Panc1 (cell line): Measurements from ENCODE around the gene PSMB1. TPM values are rescaled to one million over a fixed set of nuclear protein-coding genes. Genes with fewer than 3 reads are reported as not detected.
"Not testable (repeated sequence)": the region's sequence is repeated elsewhere in the genome, so short reads cannot be mapped to it uniquely, and the experiment has no call there.

Experiments used
- ATAC-seq: fragments of 200-7000 bp; cut with Tn5 transposase; 2 replicates; pipeline ENCODE4 v1.9.1; 2020; ENCODE audit warnings: mild to moderate bottlenecking, moderate library complexity
- BruUV-seq: library from RNA; stranded (reverse); fragments of 400-500 nt; replicated peaks from 2 replicates; lab custom pipeline; 2021; lab: Mats Ljungman, UMichigan
- CTCF ChIA-PET: fragments of 300-600 bp; sonication (Branson Sonifier 250); formaldehyde crosslinking; loops from one replicate; lab custom pipeline; 2022; ENCODE audit warnings: antibody characterized with exemption; lab: Charles Lee
- POLR2A ChIA-PET: fragments of 300-600 bp; sonication (Branson Sonifier 250); formaldehyde crosslinking; loops from one replicate; lab custom pipeline; 2022; ENCODE audit warnings: antibody characterized with exemption; lab: Charles Lee
- DNase-seq: peaks from one replicate; pipeline ENCODE4 v3.0.0-alpha.2; 2010; ENCODE audit warnings: low read depth, low spot score
- H3K27ac ChIP-seq: 2 replicates; pipeline ENCODE4 v1.5.1; 2011; ENCODE audit warnings: mild to moderate bottlenecking, low read length, inconsistent platforms
- H3K27me3 ChIP-seq: fragments of 200-500 bp; sonication (Bioruptor generic); 2 replicates; pipeline ENCODE4 v1.6.0; 2014; ENCODE audit warnings: low read length, inconsistent platforms; ENCODE audit not compliant: control insufficient read depth, insufficient read depth
- H3K36me3 ChIP-seq: fragments of 200-500 bp; sonication (Bioruptor generic); 2 replicates; pipeline ENCODE4 v1.5.1; 2014; ENCODE audit warnings: inconsistent platforms, mild to moderate bottlenecking, low read length, moderate library complexity; ENCODE audit not compliant: control insufficient read depth, insufficient read depth
- H3K4me1 ChIP-seq: 2 replicates; pipeline ENCODE4 v1.5.1; 2011; ENCODE audit warnings: inconsistent platforms, mild to moderate bottlenecking, low read length, moderate library complexity; ENCODE audit not compliant: control insufficient read depth, insufficient read depth
- H3K4me3 ChIP-seq, 2 experiments: 2 replicates each; pipeline ENCODE4 v1.5.1; 2011 to 2012; ENCODE audit warnings: low read depth in 2 of 2, low read length in 2 of 2, mild to moderate bottlenecking in 2 of 2, inconsistent platforms in 1 of 2, moderate library complexity in 1 of 2
- H3K9me3 ChIP-seq: fragments of 200-500 bp; sonication (Bioruptor generic); 2 replicates; pipeline ENCODE4 v1.5.1; 2014; ENCODE audit warnings: low read depth, mild to moderate bottlenecking, inconsistent platforms, low read length, moderate library complexity; ENCODE audit not compliant: control insufficient read depth, insufficient read depth
- POLR2AphosphoS5 ChIP-seq: IDR thresholded peaks from 2 replicates; pipeline ENCODE4 v1.6.1; 2012; ENCODE audit warnings: mild to moderate bottlenecking, low read depth, low read length, moderate library complexity
- SIN3A ChIP-seq: IDR thresholded peaks from 2 replicates; pipeline ENCODE4 v1.6.1; 2012; ENCODE audit warnings: low read depth, mild to moderate bottlenecking, low read length, moderate library complexity, borderline replicate concordance; ENCODE audit not compliant: insufficient read depth
- TCF7L2 ChIP-seq: IDR thresholded peaks from 2 replicates; pipeline ENCODE4 v1.6.1; 2011; ENCODE audit warnings: mild to moderate bottlenecking, low read depth, low read length, inconsistent platforms
- in situ Hi-C: cut with HindIII; loops from 2 replicates; pipeline ENCODE4 v1.10.0; 2016; ENCODE audit warnings: low sequenced_read_pairs, low pct_unique_long_range_greater_than_20kb
- intact Hi-C: fragments of 100-400 bp; cut with micrococcal nuclease; formaldehyde crosslinking; loops from one replicate; pipeline ENCODE4 v1.10.0; 2022; ENCODE audit not compliant: unreplicated experiment
- total RNA-seq: library from RNA; stranded (reverse); gene quantifications from one replicate; pipeline ENCODE4 v1.2.1, GENCODE V29; 2021; ENCODE audit not compliant: unreplicated experiment
- TF ChIP-seq, protein P1 (sequence below): fragments of 450-650 bp; IDR thresholded peaks from 2 replicates; pipeline ENCODE4 v1.5.1; 2017; ENCODE audit warnings: mild to moderate bottlenecking
- TF ChIP-seq, protein P2 (sequence below), 2 experiments: IDR thresholded peaks; 2 replicates each; pipeline ENCODE4 v1.6.1; 2011 to 2012; ENCODE audit warnings: low read depth in 2 of 2, control low read depth in 1 of 2, low read length in 1 of 2, mild to moderate bottlenecking in 1 of 2, moderate library complexity in 1 of 2; ENCODE audit not compliant: insufficient read depth in 1 of 2

The PSMB1 gene
- total RNA-seq, 1 experiment from 2014 or later, result 305 TPM

DNA sequence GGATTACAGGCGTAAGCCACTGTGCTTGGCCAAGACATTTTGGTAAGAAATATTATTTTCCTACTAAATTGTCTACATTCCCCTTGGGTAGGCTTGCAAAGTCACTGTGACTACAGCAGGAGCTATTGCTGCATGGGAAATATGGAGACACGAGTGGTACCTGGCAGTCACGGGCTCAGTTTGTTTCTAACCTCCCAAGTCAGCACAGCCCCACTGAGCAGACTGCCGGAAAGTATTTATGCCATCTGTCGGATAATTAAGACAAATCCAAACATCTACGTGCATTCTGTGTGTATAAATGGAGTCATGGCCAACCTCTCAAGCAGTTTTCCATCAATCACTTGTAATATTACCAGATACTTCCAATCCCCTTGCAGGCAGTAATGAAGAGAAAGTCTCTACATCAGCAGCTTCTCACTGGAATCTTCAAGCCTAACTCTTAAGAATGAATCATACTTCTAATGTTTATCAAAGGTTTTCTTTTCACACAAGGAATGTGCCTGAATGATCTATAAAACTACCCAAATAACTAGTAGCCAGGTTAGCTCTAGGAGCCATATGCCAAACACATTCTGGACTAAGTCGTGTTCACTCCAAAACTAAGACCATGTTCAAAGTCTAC, 20.1 kb downstream of the PSMB1 start:
- no peaks in the 10 kb centered on the region for H3K4me1 ChIP-seq
- no TSS peak for BruUV-seq
- ChIA-PET CTCF (no interaction called here), POLR2A (interaction anchor here (0.6 kb wide), 1 partner anchor 9 kb away, joined by 4 read pairs; no protein-coding TSS in a partner anchor)
- TF ChIP-seq SIN3A, result no peak
- TF ChIP-seq TCF7L2, result no peak
- TF ChIP-seq POLR2AphosphoS5, result no peak; the same call in 1 of the 2 replicates
- no peak overlapping the region for H3K4me3 ChIP-seq
- DNase-seq (no peak), ATAC-seq (no peak)
- H3K27me3 ChIP-seq, result no peaks in the 10 kb centered on the region
- H3K27ac ChIP-seq, result no peak overlapping the region
- intact Hi-C loops (no loop called here), in situ Hi-C loops (no loop called here)
- H3K9me3 ChIP-seq, result no peaks in the 10 kb centered on the region
- H3K36me3 ChIP-seq, result peaks cover 39% of the 10 kb centered on the region

DNA sequence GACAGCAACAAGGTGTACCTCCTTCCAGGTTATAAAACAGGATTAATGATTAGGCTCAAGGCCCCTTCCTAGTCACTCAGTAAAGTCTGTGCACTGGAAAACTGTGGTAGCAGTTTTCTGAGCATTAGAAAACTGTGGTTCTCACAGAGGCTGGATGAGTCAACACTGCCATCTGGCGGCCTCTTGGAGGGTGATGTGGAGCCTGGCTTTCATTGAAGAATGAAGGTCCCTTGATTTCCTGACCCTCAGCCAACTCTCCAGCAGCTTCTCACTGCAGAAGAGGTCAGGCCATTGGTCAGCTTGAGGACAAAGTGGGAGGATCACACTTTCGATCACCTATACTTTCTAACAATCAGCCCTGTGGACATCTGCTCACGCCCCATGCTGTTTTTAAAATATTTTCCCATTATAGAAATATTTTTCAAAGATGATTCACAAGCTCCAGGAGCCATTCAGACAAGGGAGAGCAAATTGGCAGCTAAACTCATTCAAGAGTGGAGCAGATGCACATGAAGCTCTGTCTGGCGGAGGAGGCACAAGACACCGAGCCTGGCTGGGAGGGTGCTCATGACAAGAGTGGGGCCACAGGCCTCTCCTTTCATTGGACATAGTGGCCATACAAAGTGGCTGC, 23.2 kb downstream of the PSMB1 start:
- Histone ChIP-seq H3K9me3 (no peaks in the 10 kb centered on the region), H3K36me3 (peaks cover 12% of the 10 kb centered on the region), H3K27me3 (no peaks in the 10 kb centered on the region), H3K27ac (no peak overlapping the region), H3K4me3 (no peak overlapping the region), H3K4me1 (no peaks in the 10 kb centered on the region)
- ChIA-PET POLR2A (no interaction called here), CTCF (interaction anchor here (0.6 to 1.3 kb wide), 5 partner anchors 67 to 740 kb away, joined by 3 to 8 read pairs (median 4); no protein-coding TSS in a partner anchor)
- ATAC-seq (peak; percentile 94), DNase-seq (peak; percentile 54)
- in situ Hi-C loops, result no loop called here
- no TSS peak for BruUV-seq
- intact Hi-C loops, result loop anchor here (2.0 to 10.0 kb wide), 4 partner anchors 235 to 739 kb away; partner anchors contain the start of gene DLL1
- no peak for TF ChIP-seq SIN3A
- TF ChIP-seq, protein P1, sequence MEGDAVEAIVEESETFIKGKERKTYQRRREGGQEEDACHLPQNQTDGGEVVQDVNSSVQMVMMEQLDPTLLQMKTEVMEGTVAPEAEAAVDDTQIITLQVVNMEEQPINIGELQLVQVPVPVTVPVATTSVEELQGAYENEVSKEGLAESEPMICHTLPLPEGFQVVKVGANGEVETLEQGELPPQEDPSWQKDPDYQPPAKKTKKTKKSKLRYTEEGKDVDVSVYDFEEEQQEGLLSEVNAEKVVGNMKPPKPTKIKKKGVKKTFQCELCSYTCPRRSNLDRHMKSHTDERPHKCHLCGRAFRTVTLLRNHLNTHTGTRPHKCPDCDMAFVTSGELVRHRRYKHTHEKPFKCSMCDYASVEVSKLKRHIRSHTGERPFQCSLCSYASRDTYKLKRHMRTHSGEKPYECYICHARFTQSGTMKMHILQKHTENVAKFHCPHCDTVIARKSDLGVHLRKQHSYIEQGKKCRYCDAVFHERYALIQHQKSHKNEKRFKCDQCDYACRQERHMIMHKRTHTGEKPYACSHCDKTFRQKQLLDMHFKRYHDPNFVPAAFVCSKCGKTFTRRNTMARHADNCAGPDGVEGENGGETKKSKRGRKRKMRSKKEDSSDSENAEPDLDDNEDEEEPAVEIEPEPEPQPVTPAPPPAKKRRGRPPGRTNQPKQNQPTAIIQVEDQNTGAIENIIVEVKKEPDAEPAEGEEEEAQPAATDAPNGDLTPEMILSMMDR, result peak; percentile 97

DNA sequence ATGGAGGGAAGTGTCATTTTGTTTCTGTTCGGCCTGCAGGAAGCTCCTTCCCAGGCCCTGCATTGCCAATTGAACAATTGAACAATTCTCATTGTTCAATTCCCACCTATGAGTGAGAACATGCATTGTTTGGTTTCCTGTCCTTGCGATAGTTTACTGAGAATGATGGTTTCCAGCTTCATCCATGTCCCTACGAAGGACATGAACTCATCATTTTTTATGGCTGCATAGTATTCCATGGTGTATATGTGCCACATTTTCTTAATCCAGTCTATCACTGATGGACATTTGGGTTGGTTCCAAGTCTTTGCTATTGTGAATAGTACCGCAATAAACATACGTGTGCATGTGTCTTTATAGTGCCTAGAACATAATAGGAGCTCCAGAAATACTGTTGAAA, 25.1 kb downstream of the PSMB1 start:
- H3K4me3 ChIP-seq, H3K4me1 ChIP-seq, POLR2A ChIA-PET, H3K27me3 ChIP-seq, BruUV-seq, H3K36me3 ChIP-seq, ATAC-seq, H3K9me3 ChIP-seq, DNase-seq, in situ Hi-C loops, H3K27ac ChIP-seq: not testable (repeated sequence)
- CTCF ChIA-PET, result interaction anchor here (0.7 kb wide), 1 partner anchor 467 kb away, joined by 3 read pairs; no protein-coding TSS in a partner anchor
- intact Hi-C loops, result loop anchor here (2.0 to 10.0 kb wide), 4 partner anchors 233 to 737 kb away; partner anchors contain the start of gene DLL1

DNA sequence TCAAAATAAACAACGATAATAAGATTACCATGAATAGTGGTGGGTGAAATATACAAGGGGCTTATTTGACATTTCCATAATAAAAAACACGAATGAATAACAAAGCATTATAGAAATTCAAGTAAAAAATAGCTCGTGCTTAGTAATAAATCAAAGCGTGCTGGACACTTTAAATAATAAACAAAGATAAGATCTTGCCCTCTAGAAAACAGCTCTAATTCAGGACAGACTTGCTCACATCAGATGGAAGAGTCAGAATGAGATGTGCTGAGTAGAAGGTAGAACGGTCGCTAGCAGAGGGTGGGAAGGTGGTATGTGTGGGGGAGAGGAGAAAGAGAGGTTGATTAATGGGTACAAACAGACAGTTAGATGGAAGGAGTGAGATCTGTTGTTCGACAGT, 27.3 kb downstream of the PSMB1 start:
- Histone ChIP-seq H3K9me3 (no peaks in the 10 kb centered on the region), H3K4me1 (no peaks in the 10 kb centered on the region), H3K36me3 (no peaks in the 10 kb centered on the region), H3K27ac (no peak overlapping the region), H3K27me3 (no peaks in the 10 kb centered on the region), H3K4me3 (no peak overlapping the region)
- in situ Hi-C loops, result no loop called here
- no peak for DNase-seq
- TF ChIP-seq POLR2AphosphoS5, result no peak
- TF ChIP-seq, protein P1, result no peak
- TF ChIP-seq, protein P2, sequence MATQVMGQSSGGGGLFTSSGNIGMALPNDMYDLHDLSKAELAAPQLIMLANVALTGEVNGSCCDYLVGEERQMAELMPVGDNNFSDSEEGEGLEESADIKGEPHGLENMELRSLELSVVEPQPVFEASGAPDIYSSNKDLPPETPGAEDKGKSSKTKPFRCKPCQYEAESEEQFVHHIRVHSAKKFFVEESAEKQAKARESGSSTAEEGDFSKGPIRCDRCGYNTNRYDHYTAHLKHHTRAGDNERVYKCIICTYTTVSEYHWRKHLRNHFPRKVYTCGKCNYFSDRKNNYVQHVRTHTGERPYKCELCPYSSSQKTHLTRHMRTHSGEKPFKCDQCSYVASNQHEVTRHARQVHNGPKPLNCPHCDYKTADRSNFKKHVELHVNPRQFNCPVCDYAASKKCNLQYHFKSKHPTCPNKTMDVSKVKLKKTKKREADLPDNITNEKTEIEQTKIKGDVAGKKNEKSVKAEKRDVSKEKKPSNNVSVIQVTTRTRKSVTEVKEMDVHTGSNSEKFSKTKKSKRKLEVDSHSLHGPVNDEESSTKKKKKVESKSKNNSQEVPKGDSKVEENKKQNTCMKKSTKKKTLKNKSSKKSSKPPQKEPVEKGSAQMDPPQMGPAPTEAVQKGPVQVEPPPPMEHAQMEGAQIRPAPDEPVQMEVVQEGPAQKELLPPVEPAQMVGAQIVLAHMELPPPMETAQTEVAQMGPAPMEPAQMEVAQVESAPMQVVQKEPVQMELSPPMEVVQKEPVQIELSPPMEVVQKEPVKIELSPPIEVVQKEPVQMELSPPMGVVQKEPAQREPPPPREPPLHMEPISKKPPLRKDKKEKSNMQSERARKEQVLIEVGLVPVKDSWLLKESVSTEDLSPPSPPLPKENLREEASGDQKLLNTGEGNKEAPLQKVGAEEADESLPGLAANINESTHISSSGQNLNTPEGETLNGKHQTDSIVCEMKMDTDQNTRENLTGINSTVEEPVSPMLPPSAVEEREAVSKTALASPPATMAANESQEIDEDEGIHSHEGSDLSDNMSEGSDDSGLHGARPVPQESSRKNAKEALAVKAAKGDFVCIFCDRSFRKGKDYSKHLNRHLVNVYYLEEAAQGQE (IDR thresholded peaks at IDR 0.05; ENCODE audit: insufficient read depth in 1 of 2, low read depth in 2 of 2, low read length in 1 of 2), result no peak
- no peak for TF ChIP-seq SIN3A
- TF ChIP-seq TCF7L2, result no peak
- ATAC-seq, result no peak
- BruUV-seq, result no TSS peak
- intact Hi-C loops, result loop anchor here (5.0 to 10.0 kb wide), 3 partner anchors 231 to 693 kb away; partner anchors contain the start of gene DLL1
- ChIA-PET CTCF (no interaction called here), POLR2A (no interaction called here)
